Measurements from ENCODE around the gene PCYT2.
A peak's percentile ranks its signal among the peaks of the same experiment; 100 is the strongest.
"Not testable (repeated sequence)": the region's sequence is repeated elsewhere in the genome, so short reads cannot be mapped to it uniquely, and the experiment has no call there.

PCYT2 gene

DNA sequence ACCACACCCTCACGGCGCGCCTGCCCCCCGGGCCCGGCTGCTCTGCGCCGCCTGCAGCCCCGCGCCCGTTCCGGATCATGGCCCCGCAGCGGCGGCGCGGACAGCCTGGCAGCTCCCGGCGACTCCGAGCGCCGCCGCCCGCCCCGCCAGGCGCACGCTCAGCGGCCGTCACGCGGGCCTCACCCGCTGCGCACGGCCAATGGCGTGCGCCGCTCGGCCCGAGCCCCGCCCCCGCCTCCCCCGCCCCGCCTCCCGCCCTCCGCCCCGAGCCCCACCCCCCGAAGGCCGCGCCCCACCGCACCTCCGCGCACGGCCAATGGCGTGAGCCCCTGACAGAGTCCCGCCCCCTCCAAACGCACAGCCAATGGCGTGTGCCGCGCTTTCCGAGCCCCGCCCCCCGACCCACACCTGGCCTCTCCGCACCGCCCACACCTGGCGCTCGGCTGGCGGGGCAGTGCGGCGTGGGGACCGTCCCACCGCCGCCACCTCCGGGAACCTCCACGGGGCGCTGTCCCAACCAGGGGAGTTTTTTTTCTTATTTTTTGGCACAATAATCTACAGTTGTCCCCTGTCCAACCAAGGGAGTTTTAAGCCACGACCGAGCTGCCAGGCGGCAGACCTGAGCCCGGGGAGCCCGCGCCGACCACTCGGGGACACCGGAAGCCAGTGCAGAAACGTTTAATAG, at the start of gene PCYT2:
TSS of gene PCYT2 (minus strand) at position 123 of the 685 bp plus-strand sequence. CDS start at position 79, 44 bp downstream.
- intact Hi-C loops (cut with DNase I): no loop called here
- DNase-seq: peak; percentile 83 to 97 (median 95)

DNA sequence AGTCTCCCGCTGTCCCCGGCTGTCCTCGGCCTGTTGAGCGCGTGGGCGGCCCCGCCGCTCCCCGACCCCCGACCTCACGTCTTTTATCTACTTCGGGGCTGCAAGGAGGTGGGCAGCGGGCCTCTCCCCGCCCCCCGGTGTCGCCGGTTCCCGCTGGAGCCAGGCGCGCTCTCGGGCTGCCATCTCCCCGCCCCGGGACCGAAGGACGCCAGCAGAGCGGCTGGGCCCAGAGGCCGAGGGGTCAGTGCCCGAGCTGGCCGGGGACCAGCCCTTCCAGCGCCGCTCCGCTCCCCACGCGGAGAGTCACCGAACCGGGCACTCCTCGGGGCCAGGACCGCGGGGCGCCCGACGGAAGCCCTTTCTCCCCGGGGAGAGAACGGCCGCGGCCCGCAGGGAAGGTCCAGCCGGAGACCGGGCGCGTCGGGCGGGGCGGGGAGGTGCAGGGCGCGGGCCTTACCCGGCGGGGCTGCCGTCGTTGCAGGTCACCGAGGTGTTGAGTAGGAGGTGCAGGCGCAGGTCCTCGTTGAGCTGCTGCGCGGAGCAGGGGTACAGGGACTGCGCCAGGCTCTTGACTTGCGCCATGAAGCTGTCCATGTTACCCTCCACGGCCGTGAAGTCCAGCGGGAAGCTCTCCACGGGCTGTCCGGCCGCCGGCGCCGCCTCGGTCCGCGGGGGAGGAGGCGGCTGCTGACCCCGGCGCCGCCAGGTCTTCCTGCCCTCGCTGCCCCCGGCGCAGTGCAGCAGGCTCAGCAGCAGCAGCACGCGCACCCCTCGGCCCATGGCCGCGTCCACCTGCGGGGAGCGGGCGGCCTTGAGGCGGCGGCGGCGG, 49.1 kb upstream of the PCYT2 start:
- intact Hi-C loops (cut with DNase I): loop anchor here (5.0 kb wide), 1 partner anchor 62 kb away; the partner anchor contains the start of genes CENPX and LRRC45

DNA sequence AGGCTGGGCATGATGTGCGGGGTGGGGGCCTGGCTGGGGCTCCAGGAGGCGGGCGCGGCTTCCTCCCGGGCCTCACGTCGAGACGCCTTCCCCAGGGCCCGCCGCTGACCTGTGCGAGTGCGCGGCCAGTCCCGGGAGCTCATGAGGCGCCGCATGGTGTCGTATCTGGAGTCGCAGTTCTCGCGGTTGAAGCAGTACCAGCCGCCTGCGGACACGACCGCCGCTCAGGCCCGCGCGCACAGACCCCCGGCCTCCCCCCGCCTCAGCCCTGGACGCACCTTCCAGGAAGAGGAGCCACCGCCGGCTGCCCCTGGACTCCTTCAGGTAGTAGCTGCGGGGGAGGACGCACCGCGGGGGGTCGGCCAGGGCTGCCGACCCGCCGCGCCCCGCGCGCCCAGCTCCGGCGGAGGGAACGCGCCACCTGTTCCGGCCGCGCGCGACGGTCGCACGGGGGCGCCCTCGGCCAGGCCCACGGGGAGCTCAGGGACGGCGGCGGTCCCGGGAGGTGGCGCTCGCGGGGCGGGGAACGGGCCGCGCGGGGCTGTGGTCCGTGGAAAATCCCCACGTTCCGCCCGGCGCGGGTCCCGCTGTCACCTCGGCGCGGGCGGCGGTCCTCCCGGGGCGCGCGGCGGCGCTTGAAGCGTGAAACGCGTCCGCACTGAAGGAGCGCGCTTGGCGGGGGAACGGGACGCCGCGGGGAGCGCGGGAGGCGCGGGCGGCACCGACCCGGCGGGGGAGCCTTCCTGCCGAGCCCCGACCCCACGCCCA, 48.3 kb upstream of the PCYT2 start:
- DNase-seq: peak in 41 of 42 donors; percentile 37 to 90 (median 78)
- intact Hi-C loops (cut with DNase I): loop anchor here (5.0 to 10.0 kb wide), 2 partner anchors 63 to 195 kb away; partner anchors contain the start of genes CENPX and LRRC45

More for the DNA sequence above, 49.1 kb upstream of the PCYT2 start:
- no peak for DNase-seq

DNA sequence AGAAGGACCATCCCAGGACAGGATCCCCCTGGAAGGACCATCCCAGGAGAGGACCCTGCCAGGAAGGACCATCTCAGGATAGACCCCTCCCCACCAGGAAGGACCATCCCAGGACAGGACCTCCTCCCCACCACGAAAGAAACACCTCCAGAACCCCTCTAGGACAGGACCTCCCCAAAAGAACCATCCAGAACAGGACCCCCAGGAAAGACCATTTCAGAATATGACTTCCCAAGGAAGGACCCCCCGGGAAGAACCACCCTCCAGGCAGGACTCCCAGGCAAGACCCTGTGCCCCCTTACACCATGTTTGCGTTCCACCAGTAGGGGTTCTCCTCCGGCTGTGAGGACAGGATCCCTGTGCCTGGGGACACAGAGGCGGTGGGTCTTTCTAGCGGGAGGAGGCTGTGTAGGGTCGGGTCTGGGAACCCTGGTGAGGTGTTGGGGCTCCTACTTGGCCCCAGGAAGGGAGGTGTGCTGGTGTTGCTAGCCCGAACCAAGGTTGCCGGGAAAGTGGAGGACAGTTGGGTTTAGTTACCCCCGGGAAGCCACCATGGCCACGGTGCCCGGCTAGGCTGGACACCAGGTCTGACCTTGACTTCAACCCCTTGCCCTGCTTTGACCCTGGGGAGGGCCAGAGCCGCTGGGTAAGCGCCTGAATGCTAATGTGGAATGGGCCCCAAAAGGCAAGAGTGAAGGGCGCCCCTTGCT, 47.6 kb upstream of the PCYT2 start:
- intact Hi-C loops (cut with DNase I): loop anchor here (10.0 kb wide), 1 partner anchor 196 kb away; no protein-coding TSS in a partner anchor
- DNase-seq: no peak

DNA sequence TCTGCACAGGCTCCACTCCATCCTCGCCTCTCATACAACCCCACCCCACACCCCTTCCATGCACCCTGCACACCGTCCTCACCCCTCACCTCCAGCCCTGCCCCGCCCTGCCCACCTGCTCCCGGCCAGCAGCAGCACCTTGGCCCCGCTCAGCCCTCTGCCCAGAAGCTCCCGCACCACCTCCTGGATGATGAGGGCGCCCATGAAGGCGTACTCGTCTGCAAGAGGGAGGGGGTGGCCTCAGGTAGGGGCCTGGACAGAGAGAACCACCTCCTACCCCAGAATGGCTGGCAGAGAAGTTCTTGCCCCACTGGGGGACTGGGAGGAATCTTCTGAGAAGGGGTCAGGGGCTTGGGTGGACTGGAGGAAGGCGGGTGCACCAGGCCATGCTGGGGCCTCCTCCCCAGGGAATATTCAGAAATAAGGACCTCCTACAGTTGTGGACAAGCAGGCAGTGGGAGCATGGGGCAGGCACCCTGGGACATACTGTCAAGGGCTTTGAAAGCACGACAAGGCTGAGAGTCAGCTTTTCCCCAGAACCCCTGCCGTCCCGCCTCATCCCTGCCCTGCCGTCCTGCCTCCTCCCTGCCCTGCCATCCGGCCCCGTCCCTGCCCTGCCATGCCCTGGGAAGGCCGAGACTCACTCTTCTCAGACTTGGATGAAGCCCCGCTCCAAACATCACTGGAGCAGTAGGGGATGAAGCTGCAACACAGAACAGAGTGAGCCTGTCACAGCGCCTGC, 46.7 kb upstream of the PCYT2 start:
- intact Hi-C loops (cut with DNase I): loop anchor here (10.0 kb wide), 1 partner anchor 197 kb away; no protein-coding TSS in a partner anchor
- DNase-seq: no peak

DNA sequence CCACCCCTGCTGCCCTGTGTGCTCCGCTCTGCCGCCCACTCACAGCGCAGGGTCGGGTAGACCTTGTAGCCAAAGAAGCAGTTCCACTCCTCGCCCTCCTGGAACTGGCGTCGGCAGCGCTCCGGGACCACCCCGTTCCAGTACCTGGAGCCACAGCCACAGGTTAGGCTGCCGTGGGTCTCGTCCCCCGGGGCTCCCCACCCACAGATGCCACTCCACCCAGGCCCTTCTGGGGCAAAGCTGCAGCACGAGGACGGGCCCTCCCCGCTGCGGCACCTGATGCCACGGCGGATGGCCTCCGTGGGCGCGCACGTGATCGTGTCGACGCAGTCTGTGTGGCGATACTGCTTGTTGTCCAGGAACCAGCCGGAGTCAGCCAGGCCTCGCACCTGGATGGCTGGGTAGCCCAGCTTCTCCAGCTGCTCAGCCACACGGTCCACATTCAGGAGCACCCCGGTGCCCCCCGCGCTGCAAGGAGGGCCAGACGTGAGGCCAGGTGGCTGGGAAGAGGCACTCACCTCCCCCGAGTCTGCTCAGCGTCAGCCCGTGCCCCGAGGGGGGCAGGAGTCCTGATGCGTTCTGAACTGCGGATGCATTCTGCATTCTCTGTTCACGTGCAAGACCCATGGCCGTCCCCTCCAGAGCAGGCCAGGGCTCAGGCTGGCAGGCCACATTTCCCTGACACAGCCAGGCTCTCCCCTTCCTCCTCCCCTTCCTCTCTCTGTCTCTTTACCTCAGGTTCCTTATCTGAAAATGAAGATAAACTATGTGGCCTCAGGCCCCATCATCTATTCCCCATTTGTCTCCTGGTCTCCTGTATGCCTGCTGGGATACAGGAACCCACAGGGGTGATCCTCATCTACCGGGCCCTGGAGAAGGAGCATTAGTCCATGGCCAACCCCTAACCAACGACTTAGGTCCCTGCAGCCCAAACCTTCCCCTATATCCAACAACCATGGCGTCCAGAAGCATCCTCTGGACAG, 45.7 kb upstream of the PCYT2 start:
- intact Hi-C loops (cut with DNase I): loop anchor here (10.0 kb wide), 1 partner anchor 198 kb away; no protein-coding TSS in a partner anchor
- DNase-seq: no peak

DNA sequence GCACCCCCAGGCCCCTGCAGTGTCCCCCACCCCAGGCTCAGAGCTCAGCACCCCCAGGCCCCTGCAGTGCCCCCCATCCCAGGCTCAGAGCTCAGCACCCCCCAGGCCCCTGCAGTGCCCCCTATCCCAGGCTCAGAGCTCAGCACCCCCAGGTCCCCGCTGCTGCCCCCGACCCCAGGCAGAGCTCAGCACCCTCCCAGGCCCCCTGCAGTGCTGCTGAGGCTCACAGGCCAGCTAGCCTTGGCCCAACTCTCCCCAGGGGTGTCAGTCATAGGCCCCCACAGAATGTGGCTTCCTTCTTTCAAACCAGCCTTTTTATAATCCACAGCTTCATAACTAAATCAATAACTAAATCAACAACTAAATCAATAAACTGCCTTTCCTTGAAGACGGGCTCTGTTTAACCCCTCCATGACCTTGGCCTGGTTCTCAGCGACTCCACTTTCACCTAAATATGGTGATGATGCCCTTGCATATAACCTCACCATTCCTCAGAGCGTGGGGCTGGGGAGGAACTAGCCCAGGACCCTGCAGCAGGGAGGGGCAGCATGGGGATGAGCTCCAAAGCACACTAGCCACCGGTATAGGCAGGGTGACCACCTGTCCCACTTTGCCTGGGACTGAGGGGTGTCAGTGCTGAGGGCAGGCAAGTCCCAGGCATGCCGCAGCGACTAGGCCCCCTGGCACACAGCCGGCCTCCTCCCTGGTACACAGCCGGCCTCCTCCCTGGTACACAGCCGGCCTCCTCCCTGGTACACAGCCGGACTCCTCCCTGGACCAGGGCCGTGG, 44.8 kb upstream of the PCYT2 start:
- intact Hi-C loops (cut with DNase I): loop anchor here (10.0 kb wide), 1 partner anchor 199 kb away; no protein-coding TSS in a partner anchor

DNA sequence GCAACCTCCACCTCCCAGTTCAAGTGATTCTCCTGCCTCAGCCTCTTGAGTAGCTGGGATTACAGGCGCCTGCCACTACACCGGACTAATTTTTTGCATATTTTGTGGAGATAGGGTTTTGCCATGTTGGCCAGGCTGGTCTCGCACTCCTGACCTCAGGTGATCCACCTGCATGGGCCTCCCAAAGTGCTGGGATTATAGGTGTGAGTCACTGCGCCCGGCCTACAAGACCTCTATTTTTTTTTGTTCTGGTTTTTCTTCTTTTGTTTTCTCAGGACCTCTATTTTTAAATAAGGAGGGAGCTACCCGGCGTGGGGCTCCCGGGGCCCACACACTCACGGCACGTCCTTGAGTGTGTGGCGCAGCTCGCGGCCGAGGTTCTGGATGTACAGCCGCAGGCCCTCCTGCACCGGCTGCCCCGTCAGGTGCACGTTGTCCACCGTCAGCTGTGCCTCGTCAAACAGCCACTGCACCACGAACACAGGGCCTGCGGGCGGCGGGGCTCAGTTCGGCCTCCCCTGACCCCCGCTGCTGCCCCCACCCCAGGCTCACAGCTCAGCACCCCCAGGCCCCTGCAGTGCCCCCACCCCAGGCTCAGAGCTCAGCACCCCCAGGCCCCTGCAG, 44.0 kb upstream of the PCYT2 start:
- intact Hi-C loops (cut with DNase I): loop anchor here (10.0 kb wide), 1 partner anchor 200 kb away; no protein-coding TSS in a partner anchor

More for the DNA sequence above, 44.8 kb upstream of the PCYT2 start:
- no peak for DNase-seq

DNA sequence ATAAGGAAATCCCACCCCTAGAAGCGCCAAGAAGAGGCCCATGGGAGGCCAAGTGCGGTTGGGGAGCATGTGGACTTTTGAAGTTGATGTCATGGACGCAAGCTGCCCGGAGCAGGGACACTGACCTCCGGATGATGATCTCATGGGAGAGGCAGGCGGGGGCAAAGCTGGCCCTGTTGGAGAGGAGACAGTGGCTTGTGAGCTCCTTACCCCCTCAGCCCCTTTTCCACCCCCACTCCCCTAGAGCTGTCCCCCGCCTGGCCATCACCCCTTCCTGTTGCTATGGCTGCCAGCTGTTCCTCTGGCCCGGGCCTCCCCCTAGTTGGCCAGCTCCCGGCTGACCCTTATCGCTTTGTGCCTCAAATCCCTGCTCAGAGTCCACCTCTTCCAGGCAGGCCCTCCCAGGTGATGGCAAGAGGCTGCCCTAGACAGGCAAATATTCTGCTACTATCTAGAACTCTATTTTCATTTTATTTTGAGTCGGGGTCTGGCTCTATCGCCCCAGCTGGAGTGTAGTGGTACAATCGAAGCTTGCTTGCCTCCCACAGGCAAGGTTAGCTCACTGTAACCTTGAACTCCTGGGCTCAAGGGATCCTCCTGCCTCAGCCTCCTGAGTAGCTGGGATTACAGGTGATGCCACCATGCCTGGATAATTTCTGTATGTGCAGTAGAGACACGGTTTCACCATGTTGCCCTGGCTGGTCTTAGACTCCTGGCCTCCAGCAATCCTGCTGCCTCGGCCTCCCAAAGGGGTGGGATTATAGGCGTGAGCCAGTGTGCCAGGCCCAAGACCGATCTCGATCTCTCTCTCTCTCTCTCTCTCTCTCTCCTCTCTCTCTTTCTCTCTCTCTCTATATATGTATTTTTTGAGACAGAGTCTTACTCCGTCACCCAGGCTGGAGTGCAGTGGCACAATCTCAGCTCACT, 43.2 kb upstream of the PCYT2 start:
- DNase-seq: no peak
- intact Hi-C loops (cut with DNase I): loop anchor here (10.0 kb wide), 1 partner anchor 200 kb away; no protein-coding TSS in a partner anchor

More for the DNA sequence above, 44.0 kb upstream of the PCYT2 start:
- no peak for DNase-seq

DNA sequence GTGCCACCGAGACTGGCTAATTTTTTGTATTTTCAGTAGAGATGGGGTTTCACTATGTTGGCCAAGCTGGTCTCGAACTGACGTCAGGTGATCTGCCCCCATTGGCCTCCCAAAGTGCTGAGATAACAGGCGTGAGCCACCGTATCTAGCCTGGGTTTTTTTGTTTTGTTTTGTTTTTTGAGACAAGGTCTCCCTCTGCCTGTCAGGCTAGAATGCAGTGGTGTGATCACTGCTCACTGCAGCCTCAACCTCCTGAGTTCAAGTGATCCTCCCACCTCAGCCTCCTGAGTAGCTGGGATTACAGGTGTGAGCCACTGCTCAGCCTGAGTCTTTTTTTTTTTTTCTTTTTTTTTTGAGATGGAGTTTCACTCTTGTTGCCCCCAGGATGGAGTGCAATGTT, 42.2 kb upstream of the PCYT2 start:
- not testable (repeated sequence) for DNase-seq
- intact Hi-C loops (cut with DNase I): loop anchor here (10.0 kb wide), 1 partner anchor 201 kb away; no protein-coding TSS in a partner anchor

DNA sequence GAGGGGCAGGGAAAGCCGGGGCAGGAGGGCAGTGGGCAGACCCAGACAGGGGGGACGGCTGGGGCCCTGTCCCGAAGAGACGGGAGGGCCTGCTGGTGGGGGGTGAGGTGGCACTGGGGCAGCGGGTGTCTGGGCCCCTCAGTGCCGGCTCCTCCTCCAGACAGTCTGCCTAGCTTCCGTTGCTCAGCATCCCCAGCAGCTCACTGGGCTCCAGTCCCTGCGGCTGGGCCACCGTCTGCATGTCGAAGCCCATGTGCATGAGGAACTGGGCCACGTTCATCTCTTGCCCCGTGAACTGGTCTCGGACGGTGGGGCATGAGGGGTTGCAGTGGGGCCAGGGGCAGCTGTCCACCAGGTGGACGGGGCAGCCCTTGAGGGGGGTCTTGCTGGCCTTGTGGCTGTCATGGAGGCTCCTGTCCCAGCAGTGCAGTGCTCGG, 41.6 kb upstream of the PCYT2 start:
- intact Hi-C loops (cut with DNase I): loop anchor here (10.0 kb wide), 1 partner anchor 202 kb away; no protein-coding TSS in a partner anchor
- DNase-seq: no peak

DNA sequence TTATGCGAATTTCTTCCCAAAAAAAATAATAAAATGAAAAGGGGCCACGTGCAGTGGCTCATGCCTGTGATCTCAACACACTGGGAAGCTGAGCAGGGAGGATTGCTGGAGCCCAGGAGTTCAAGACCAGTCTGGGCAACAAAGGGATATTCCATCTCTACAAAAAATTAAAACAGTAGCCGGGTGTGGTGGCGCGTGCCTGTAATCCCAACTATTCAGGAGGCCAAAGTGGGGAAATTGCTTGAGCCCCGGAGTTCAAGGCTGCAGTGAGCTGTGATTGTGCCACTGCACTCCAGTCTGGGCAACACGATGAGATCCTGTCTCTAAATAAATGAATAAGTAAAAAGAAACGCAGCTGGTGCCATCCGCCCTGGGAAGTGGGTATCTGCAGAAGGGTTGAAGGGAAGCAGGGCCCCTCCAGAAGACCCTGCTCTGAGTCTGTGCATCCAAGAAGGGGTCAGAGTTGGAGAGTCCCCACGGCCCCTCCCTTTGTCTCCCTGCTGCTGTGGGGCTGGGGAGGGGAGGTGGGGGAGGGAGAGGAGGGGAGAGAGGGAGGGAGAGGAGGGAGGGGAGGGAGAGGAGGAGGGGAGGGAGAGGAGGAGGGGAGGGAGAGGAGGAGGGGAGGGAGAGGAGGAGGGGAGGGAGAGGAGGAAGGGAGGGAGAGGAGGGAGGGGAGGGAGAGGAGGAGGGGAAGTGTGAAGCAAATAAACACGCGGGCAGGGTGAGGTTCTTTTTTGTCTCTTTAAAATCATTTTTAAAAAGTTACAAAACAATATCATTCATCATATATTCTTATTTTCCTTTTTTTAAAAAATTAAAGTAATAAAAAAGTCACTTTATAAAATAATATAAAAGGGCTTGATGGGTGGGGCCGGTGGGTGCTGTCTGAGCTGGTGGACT, 40.8 kb upstream of the PCYT2 start:
- intact Hi-C loops (cut with DNase I): loop anchor here (10.0 kb wide), 1 partner anchor 203 kb away; no protein-coding TSS in a partner anchor

DNA sequence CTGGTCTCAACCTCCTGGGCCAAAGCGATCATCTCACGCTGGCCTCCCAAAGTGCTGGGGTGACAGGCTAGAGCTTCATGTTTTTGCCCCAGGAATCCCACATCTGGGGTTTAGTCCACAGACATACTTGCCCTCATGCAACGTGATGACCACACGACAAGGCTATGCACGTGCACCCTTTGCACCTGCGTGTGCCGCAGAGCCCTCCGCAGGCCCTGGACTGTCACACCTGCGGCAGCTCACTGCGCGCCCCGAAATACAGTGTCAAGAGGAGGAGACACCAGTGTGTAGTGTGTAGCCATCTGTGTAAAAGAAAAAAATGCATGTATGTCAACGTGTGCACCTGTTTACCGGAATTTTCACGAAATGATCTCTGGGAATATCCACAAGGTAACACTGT, 39.3 kb upstream of the PCYT2 start:
- intact Hi-C loops (cut with DNase I): loop anchor here (10.0 kb wide), 1 partner anchor 204 kb away; no protein-coding TSS in a partner anchor
- no peak for DNase-seq

More for the DNA sequence above, 40.8 kb upstream of the PCYT2 start:
- no peak for DNase-seq
